Esophagus muscularis mucosa (tissue), 4 donors: ENCODE results near the gene EMD. TPM values are rescaled to one million over a fixed set of nuclear protein-coding genes. Genes with fewer than 3 reads are reported as not detected.

Source experiments
- DNase-seq: peaks from one replicate; pipeline ENCODE4 v3.0.0-alpha.2; 2017; ENCODE audit errors: extremely low spot score
- H3K27ac ChIP-seq, 4 donors: fragments of 200-600 bp; sonication (generic); replicated peaks in 1 of 4; 1 replicate in 3 of 4; 2 replicates in 1 of 4; pipeline ENCODE4 v1.5.1; 2016 to 2019; ENCODE audit warnings: mild to moderate bottlenecking in 1 of 4
- H3K27me3 ChIP-seq, 4 donors: fragments of 200-600 bp; sonication (generic); one replicate each; pipeline versions ENCODE4 v1.5.1 to v1.6.0; 2016 to 2019
- H3K36me3 ChIP-seq, 4 donors: fragments of 200-600 bp; sonication (generic); one replicate each; pipeline ENCODE4 v1.5.1; 2016 to 2019
- H3K4me1 ChIP-seq, 4 donors: fragments of 200-600 bp; sonication (generic); one replicate each; pipeline ENCODE4 v1.5.1; 2016 to 2019
- H3K4me3 ChIP-seq, 4 donors: fragments of 200-600 bp; sonication (generic); 1 replicate in 2 of 4; 2 replicates in 2 of 4; pipeline ENCODE4 v1.5.1; 2016 to 2019; ENCODE audit warnings: mild to moderate bottlenecking in 4 of 4, moderate library complexity in 1 of 4
- H3K9me3 ChIP-seq, 4 donors: fragments of 200-600 bp; sonication (generic); 1 replicate in 3 of 4; 2 replicates in 1 of 4; pipeline ENCODE4 v1.5.1; 2016 to 2019
- EP300 ChIP-seq: sonication (generic); formaldehyde crosslinking; IDR thresholded peaks from one replicate; pipeline ENCODE4 v1.6.1; 2017; ENCODE audit warnings: antibody characterized with exemption
- POLR2A ChIP-seq: fragments of 450-650 bp; IDR thresholded peaks from one replicate; pipeline ENCODE4 v1.6.1; 2017; ENCODE audit warnings: antibody characterized with exemption, moderate library complexity, mild to moderate bottlenecking, low read depth
- POLR2AphosphoS5 ChIP-seq, 2 donors: sonication (generic); formaldehyde crosslinking; IDR thresholded peaks; one replicate each; pipeline ENCODE4 v1.6.1; 2017; ENCODE audit warnings: antibody characterized with exemption in 2 of 2
- whole genome bisulfite sequencing: methylation state at CpG from one replicate; pipeline ENCODE4 v1.1.5; 2018; 5-methylcytosine and 5-hydroxymethylcytosine counted together
- intact Hi-C: fragments of 100-400 bp; cut with DNase I; formaldehyde crosslinking; loops from one replicate; pipeline ENCODE4 v1.15.1; 2023
- total RNA-seq, 4 donors: library from RNA; depleted of rRNA; stranded (reverse); fragments of >200 nt; gene quantifications; one replicate each; pipeline versions ENCODE4 v1.1.0 to v1.2.1, GENCODE V29; 2016
- TF ChIP-seq, protein P1 (sequence below), 3 experiments: fragments of 200-600 bp in 2 of 3; fragments of 450-650 bp in 1 of 3; sonication (generic) in 2 of 3; IDR thresholded peaks; one replicate each; pipeline ENCODE4 v1.5.1; 2017 to 2019; ENCODE audit warnings: antibody characterized with exemption in 3 of 3, mild to moderate bottlenecking in 2 of 3, moderate library complexity in 1 of 3

Gene EMD
- total RNA-seq, 4 donors from 2014 or later = 37.0 to 64.7 (median 57.7) TPM

DNA sequence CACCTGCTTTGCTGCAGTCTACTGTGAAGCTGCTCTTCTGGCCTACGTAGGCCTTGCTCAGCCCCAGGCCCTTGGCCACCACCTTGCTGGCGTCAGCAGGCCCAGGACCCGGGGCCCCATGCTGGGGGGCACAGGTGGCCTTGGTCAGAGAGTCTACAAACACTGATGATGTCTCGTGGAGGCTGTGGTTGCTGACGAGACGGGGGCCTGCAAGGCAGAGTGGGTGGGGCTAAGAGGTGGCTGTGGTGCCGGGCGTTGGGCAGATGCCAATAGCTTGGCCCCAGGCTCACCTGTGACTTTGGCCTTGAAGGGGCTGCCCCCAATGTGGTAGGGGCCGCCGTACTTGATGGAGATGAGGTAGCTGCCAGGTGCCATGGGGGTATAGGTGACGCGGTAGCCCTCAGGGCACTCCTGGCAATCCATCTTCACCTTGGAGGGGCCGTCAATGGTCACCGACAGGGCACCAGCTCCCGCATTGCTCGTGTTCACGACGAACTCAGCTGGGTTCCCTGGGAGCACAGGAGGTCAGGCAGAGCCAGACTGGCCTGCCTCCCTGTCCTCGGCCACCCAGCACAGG is 29.6 kb upstream of the EMD start:
- H3K9me3 ChIP-seq = no peaks in the 10 kb centered on the region
- H3K4me1 ChIP-seq = peaks cover 0 to 25% (median 4%) of the 10 kb centered on the region in 4 donors
- peak overlapping the region; percentile 48 to 97 (median 96) for H3K27ac ChIP-seq
- peak; percentile 33 to 75 for TF ChIP-seq POLR2AphosphoS5 (IDR thresholded peaks at IDR 0.05)
- TF ChIP-seq, protein P1, sequence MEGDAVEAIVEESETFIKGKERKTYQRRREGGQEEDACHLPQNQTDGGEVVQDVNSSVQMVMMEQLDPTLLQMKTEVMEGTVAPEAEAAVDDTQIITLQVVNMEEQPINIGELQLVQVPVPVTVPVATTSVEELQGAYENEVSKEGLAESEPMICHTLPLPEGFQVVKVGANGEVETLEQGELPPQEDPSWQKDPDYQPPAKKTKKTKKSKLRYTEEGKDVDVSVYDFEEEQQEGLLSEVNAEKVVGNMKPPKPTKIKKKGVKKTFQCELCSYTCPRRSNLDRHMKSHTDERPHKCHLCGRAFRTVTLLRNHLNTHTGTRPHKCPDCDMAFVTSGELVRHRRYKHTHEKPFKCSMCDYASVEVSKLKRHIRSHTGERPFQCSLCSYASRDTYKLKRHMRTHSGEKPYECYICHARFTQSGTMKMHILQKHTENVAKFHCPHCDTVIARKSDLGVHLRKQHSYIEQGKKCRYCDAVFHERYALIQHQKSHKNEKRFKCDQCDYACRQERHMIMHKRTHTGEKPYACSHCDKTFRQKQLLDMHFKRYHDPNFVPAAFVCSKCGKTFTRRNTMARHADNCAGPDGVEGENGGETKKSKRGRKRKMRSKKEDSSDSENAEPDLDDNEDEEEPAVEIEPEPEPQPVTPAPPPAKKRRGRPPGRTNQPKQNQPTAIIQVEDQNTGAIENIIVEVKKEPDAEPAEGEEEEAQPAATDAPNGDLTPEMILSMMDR (IDR thresholded peaks at IDR 0.05) = no peak
- peaks cover 46 to 64% (median 61%) of the 10 kb centered on the region in 4 donors for H3K36me3 ChIP-seq
- intact Hi-C loops = no loop called here
- no peak overlapping the region for H3K4me3 ChIP-seq
- no peaks in the 10 kb centered on the region for H3K27me3 ChIP-seq
- DNase-seq = no peak
- 65% methylated on average over 8 of the region's 19 CpGs for WGBS

GRCh38 chrX:154349979-154350378 is 29.1 kb upstream of the EMD start:
- H3K4me3 ChIP-seq = no peak overlapping the region
- peaks cover 49 to 69% (median 67%) of the 10 kb centered on the region in 4 donors for H3K36me3 ChIP-seq
- intact Hi-C loops = no loop called here
- no peaks in the 10 kb centered on the region for H3K9me3 ChIP-seq
- peak overlapping the region; percentile 71 to 97 (median 96) for H3K27ac ChIP-seq
- TF ChIP-seq EP300 (no peak), POLR2AphosphoS5 (IDR thresholded peaks at IDR 0.05) (peak in 1 of 2 donors; percentile 32), POLR2A (no peak)
- TF ChIP-seq, protein P1 (IDR thresholded peaks at IDR 0.05) = no peak
- no peaks in the 10 kb centered on the region for H3K27me3 ChIP-seq
- WGBS = 90% methylated on average over 15 of the region's 15 CpGs
- peaks cover 0 to 25% (median 4%) of the 10 kb centered on the region in 4 donors for H3K4me1 ChIP-seq
- DNase-seq = no peak

- H3K4me3 ChIP-seq = no peak overlapping the region
- peaks cover 55 to 75% (median 73%) of the 10 kb centered on the region in 4 donors for H3K36me3 ChIP-seq
- TF ChIP-seq, protein P1 (IDR thresholded peaks at IDR 0.05) = no peak
- peak; percentile 8 to 11 for TF ChIP-seq POLR2AphosphoS5 (IDR thresholded peaks at IDR 0.05)
Measured at GRCh38 chrX:154350429-154351182, 28.5 kb upstream of the EMD start.

DNA sequence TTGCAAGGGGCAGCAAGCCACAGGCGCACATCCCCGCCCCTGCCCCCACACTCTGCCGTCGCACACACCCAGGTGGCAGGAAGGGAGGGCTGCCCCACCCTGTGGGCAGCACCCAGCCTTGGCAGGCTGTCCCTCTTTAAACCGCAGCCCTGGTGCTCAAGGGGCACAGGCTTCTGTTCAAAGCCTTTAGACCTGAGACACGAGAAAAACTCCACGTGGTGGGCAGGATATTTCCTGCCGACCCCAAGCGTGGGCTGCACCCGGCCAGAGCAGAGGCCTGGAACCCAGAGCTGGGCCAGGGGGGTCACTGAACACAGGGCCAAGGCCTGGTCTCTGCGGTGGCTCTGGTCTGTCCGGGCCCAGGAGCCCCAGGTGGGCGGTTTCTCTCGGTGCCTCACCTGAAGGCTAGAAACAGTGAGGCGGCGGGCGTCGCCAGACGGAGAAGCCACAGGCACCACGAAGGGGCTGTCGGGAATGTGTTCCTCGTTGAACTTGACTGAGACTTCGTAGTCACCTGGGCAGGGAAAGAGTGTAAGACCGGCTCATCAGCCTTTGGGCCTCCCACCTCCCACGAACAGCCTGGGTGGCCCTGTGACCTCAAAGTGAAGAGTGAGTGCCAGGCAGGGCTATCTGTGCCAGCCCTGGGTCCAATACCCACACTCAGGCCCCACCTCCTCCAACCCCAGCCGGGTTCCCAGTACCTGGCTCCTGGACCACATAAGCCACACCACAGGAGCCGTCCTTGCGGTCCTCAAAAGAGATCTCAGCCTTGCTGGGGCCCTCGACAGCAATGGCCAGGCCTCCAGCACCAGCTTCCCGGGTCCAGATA is 27.7 kb upstream of the EMD start:
- Histone ChIP-seq H3K27ac (peak overlapping the region; percentile 71 to 97 (median 96)), H3K36me3 (peaks cover 55 to 83% (median 81%) of the 10 kb centered on the region in 4 donors)

More at GRCh38 chrX:154350429-154351182, 28.5 kb upstream of the EMD start:
- intact Hi-C loops = no loop called here
- Histone ChIP-seq H3K27ac (peak overlapping the region; percentile 71 to 97 (median 96)), H3K4me1 (peaks cover 0 to 27% (median 6%) of the 10 kb centered on the region in 4 donors), H3K9me3 (no peaks in the 10 kb centered on the region), H3K27me3 (no peaks in the 10 kb centered on the region)
- no peak for DNase-seq
- WGBS = 86% methylated on average over 13 of the region's 19 CpGs

More for the DNA sequence above, 27.7 kb upstream of the EMD start:
- Histone ChIP-seq H3K9me3 (no peaks in the 10 kb centered on the region), H3K4me3 (no peak overlapping the region), H3K27me3 (no peaks in the 10 kb centered on the region), H3K4me1 (peaks cover 3 to 35% (median 10%) of the 10 kb centered on the region in 4 donors)
- WGBS = 70% methylated on average over 20 of the region's 30 CpGs
- no peak for DNase-seq
- intact Hi-C loops = no loop called here
- TF ChIP-seq POLR2A (no peak), POLR2AphosphoS5 (IDR thresholded peaks at IDR 0.05) (peak; percentile 25 to 36), EP300 (no peak)
- TF ChIP-seq, protein P1 (IDR thresholded peaks at IDR 0.05) = no peak
